Medulla oblongata (tissue), 1 donor: ENCODE measurements around the gene LRRC47.

ENCODE experiments used
- DNase-seq: peaks from one replicate; pipeline ENCODE4 v3.0.0-alpha.2; 2015; ENCODE audit errors: extremely low spot score

The LRRC47 gene

DNA sequence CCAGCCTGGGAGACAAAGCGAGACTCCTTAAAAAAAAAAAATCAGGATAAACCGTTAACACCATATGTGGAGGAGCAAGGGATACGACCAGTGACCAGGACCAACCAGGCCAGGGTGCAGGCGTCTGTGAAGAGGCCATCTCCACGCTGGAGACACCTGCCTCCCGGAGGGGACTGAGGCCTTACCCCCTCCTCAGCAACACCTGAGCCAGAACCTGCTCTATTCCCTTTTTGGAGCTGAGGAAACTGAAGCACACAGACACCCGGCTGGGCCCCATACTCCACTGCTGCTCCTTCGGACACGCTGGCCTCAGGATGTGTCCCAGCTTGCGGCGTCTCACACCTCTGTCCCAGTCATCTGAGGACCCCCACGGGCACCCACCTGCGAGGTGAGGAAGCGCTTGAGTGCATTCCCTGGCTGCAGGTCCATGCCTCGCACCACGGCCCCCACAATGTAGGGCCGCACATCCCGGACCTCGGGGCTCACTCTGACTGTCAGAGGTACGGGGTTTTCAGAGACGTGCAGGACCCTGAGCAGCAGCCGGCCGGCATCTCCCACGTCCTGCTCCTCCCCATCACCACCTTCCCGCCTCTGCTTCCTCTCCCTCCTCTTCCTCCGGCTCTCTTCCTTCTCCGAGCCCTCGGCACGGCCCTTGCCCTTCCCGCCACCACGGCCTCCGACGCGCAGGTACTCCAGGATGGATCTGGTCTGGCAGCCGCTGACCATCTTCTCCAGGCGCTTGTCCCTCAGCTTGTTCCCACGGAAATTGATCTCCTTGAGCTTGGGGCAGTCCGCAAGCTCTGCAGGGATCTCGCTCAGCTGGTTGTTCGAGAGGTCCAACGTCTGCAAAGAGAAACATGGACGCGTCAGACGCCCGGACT, 9.6 kb downstream of the LRRC47 start:
- no peak for DNase-seq

DNA sequence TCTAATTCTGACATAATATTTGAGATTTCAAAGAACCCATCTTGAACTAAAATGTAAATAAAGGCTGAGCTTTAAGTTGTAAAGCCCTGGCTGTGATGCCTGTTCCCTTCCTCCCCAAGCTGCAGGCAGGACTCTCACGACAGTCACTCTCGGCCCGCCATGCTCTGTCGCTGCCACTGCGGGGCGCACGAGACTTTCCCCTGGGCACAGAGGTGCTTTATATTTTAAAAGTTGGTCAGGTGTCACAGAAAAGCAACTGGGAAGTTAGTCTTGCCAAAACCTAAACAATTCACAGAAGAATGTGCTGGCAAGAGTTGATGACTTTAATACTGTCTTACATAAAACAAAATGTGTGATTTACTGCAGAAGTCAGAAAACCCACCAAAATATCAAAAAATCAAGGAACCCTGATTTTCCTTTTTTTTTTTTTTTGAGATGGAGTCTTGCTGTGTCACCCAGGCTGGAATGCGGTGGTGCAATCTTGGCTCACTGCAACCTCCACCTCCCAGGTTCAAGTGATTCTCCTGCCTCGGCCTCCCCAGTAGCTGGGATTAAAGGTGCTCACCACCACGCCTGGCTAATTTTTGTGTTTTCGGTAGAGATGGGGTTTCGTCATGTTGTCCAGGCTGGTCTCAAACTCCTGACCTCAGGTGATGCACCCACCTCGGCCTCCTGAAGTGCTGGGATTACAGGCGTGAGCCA, 10.7 kb downstream of the LRRC47 start:
- no peak for DNase-seq

DNA sequence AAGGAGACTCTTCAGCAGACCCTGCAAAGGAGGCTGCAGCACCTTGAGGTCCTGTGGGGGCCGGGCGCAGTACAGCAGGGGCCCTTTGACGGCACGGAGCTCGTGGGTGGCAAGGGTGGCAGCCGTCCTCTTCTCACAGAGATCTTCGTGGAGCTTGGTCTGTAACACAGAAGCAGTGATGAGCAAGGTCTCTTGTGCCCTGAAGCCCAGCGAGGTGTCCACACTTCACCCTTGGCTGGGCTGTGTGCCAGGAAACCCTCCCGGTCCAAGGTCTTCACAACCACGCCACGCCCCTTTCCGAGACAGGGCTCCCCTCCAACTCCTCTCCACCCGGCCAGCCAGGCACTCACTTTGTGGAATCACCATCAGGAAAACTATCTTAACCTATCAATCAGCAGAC, 11.3 kb downstream of the LRRC47 start:
- DNase-seq = no peak

DNA sequence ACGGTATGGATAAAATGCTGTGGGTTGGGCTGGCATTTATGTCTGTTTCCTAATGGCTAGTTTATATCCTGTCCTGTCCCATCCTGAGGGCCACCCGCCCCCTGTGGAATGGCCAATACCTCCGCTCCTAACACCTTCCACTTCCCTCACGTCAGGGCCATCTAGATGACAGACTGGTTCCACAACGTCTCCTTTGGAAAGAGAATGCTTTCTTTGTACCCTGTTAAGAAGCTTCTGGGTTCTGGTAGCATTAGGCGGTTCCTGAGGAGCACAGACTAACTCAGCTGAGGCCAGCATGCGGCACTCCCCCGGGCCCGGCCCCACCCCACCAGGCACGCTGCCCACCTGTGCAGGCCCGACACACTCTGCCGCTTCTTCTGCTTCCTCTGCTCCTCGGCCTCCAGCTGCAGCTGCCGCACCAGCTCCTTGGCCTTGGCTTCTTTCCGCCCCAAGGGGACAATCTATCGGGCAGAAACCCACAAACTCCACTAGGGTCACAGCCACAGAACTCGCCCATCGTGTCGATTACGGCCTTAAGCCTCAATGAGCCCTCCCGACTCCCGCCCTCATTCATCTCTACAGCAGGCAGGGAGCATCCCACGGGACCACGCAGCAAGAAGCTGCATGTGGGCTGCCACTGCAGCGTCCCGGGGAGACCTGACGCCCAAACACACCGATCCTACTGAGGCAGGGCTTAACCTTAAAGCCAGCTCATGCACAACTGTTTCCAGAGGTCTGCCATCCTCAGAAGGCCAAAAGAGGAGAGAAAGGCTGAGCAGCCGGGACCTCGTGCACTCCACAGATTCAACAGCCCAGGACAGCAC, 12.4 kb downstream of the LRRC47 start:
- no peak for DNase-seq

DNA sequence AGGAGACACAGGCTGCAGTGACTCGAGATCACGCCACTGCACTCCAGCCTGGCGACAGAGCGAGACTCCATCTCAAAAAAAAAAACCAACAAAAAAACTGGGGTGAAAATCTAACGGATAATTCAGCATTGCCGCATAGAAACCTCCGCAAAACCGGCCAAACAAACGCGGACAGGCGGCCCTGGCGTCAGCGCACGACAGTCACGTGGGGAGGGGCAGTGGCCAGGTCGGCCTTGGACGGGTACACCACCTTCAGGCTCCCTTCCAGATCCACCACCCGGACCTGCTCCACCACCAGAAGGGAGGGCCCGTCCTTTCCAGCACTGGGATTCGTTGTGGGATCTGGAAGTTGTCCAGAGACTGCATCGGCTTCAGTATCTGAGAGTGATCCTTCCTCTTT, 15.4 kb downstream of the LRRC47 start:
- DNase-seq = no peak

DNA sequence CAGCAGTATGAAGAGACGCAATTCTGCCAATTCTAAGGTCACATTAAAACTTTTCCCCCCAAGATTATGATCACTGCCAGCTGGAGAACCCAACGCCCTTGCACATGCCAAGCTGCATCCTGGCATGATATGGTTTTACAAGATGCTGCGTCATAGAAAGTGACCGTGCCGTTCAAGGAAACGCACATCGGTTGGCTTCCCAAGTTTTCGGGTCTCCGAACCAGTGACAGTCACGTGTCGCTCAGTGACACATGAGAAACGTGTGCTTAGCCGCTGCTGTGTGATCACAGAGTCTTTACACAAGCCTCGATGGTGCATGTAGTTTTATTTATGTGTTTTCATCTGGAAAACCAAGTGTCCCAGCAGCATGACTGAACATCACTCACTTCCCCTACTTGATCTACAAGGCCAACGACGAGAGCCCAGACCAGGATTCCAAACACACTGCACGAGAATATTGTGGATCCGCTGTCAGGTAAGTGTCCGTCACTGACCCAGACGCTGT, 16.3 kb downstream of the LRRC47 start:
- DNase-seq = no peak

DNA sequence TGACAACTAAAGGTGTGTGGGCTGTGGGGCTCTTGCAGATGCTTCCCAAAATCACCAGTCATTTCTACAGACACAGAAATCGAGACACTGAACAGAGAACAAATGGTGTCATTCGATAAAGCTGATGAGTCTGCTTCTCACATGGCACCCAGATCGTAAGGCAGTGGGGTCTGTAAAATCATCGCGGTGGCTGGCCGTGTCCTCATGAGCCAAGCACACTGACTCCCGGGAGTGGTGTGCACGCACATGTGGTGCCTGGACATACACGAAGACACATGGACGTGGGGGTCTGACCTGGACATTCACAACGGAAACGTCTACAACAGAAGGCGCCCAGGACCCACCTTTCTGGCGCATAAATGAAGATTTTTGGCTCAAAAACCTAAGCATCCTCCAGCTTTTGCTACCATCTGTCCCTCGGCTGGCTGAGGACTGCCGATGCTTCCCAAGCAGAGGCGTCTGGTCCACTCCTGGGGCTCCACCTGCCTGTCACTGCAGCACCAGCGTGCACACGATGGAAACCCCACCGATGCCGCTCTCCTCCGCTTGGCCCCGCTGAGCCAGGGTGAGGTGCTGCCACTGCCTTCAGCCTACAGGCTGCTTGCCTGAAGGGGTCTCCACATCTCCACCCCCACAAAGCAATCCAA, 16.9 kb downstream of the LRRC47 start:
- DNase-seq = no peak

DNA sequence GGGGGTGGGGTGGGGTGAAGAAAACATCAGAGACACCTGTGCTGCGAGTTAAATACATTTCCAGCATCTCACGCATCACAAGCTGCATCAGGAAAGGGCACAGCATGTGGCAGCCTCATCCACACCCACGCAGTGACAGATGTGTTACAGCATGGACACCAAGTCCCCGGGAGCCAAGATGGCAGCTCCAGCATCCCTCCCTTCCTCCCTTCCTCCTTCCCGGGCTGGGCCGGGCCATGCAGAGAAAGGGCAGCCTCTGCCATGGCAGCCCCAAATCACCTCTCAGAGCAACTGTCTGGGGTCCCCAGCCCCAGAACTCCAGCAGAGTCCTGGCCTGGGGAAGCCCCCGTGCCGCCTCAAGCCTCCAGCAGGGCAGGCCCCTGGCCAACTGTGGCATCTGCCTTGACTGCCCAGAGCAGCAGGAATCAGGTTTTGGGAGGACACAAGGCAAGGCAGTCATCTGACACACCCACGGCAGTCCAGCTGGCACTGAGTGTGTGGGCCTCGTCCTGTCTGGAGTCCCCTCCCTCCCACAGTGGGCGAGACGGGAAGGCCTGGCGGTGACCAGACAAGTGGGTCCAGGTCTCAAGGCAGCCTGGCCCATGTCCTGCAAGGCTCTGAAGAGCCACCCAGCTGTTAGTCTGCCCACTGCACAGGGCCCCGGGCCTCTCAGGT, 17.6 kb downstream of the LRRC47 start:
- DNase-seq = peak; percentile 56

DNA sequence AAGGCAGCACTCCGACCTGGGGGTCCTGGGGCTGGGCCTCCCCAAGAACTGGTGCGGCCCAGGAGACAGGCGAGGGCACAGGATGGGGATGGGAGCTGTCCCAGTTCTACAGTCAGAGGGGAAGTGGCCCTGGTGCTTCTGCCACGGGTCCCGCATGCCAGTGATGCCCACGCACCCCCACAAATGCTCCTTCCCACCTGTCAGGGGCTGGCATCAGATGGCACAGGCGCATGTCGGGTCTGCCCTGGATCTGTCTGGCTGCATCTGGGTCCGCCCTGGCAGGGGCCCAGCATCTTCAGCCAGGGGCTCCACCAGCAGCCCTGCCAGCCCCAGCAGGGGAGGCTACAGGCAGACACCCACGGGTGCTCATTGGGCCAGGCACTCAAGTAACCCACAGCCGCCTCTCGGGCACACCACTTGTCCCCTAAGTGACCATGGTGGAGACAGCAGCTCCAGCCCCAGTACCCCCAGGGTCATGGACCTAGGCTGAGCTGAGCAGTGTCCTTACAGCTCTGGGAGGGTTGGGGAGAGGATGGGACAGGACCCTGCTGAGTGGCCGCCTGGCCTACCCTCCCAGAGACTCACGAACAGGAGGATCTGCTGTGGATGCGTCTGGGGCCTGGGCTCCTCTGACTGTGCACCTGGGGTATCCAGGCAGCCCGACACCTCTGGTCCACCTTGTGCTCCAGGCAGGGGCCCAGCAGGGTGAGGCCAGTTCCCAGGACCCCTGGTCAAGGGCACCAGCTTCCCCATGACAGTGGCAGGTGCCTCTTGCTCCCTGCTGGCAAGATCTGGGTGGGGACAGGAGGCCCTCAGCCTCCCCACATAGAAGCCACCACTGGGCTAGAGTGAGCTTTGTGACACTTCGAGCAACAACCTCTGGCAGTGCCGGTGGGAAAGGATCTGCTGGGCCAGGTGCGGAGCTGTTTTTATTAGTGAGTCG, 18.4 kb downstream of the LRRC47 start:
- no peak for DNase-seq

DNA sequence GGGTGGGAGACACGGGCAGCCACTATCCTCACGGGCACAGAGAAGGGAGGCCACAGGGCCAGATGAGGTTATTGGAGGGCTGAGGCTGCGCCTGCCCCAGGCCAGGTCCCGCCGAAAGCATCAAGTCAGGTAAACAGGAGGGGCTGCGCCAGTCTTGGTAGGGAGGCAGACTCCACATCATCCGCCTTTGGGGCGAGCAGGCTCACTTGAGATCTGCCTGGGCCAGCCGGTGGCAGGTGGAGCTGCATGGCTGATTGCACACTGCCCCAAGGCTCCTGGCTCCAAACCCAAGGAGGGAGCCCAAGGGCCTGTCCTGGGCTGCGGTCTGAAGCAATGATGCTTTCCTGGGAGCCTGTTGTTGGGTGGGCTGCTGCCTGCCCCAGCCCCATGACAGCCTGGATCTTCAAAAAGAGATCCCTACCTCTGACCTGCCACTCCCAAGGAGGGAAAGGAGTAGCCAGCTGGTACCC, 19.2 kb downstream of the LRRC47 start:
- no peak for DNase-seq

DNA sequence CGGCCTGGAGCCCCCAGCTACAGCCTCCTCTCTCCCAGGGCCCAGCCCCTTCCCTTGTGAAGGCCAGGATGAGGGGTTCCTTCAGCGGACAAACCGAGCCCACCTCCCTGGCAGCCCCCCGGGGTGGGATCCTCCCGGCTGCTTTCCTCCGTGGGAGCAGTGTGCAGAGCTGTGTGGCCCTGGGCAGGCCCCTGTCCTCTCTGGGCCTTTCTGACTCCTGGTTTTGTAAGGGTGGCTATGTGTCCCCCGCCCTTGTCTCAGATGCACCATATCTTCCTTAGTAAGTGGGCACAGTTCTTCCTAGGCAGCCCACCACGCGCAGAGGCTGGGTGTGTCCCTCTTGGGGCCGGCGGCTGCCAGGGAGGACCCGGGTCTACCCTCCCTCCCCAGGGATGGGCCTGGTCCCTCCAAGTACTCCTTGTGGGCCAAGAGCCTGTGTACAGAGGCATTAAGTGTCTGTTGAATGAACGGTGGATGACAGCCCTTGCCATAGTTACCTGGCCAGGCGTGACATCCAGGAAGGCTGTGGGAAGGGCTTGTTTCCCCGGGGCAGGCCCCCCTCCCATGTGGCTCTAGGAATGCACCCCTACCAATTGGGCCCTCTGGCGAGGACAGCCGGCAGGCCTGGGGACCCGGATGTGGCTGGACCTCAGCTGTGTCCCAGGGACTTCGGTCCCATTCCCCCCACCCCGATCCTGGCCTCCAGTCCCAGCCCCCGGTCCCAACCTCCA, 19.9 kb downstream of the LRRC47 start:
- DNase-seq = no peak

DNA sequence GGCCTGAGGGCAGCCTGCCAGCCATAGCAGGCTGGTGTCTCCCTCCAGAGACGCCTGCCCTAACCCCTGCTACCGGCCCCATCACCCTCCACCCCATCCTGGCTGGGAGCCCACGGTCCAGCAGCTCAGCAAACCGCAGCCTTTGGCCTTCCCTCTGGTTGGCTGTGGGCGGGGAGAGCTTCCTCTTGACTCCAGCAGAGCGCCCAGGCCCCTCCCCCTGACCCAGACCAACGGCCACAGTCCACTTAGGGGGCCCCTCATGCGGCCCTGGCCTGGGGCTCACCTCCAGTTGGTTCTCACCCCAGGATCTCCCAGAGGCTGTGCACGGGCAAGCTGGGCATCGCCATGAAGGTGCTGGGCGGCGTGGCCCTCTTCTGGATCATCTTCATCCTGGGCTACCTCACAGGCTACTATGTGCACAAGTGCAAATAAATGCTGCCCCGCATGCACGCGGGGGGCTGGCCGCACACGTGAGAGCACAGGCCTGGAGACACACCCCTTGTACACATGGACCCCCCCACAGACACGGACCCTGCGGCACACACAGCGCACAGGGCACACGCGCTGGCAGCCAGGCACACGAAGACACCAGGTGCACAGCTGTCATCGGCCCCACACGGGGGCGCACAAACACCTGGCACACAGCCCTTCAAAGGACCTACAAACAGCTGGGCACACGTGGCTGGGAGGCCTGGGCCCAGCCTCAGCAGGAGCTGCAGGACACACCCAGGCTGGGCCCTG, 20.6 kb downstream of the LRRC47 start:
- peak; percentile 69 for DNase-seq

DNA sequence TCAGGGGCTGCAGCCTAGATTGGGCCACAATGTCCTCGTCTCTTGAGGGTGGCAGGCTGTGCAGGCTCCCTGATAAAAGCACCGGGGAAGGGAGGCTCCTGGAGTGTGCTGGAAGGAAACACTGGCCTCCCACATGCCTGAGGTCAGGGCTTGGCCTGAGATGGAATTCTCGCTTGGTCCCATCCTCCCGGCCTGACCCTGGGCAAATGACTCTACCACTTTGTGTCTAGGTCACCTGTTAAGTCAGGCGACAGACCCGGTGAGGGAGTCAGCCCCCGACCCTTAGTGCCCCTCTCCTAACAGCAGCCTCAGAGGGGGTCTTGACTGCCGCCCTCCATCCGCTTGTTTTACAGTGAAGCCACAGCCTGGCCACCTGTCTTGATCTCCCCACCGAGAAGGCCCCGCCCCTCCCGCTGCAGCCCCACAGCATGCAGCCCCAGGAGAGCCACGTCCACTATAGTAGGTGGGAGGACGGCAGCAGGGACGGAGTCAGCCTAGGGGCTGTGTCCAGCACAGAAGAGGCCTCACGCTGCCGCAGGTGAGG, 21.3 kb downstream of the LRRC47 start:
- peak; percentile 11 for DNase-seq

DNA sequence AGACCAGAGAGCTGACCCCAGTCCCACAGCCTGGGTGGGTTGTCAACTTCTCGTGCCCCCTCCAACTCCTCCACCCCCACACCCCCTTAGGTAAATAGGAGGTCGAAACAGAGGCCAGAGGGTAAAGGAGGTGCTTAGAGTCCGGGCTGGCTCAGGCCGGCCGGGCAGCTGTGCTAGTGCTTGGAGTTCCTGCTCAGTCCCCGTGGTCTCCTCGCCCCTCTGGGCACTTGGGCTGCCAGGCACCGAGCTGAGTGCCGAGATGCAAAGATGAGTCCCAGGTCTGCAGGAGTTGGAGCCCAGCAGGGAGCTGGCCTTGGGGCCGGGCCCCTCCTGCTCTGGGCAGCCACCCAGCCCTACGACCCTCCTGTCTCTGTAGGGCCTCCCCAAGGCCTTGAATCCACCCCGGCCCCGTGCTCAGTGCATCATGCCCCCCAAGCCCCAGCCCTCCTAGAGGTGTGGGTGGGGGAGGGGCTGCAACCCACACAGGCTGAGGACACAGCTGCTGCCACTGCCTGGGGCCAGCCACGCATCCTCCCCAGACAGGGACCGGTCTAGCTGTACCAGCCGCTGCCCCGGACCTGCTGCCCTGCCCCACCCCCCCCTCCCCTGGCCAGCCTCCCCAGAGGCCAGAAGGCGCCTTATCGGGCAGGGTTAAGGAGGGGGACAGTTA, 21.9 kb downstream of the LRRC47 start:
- peak; percentile 41 for DNase-seq

DNA sequence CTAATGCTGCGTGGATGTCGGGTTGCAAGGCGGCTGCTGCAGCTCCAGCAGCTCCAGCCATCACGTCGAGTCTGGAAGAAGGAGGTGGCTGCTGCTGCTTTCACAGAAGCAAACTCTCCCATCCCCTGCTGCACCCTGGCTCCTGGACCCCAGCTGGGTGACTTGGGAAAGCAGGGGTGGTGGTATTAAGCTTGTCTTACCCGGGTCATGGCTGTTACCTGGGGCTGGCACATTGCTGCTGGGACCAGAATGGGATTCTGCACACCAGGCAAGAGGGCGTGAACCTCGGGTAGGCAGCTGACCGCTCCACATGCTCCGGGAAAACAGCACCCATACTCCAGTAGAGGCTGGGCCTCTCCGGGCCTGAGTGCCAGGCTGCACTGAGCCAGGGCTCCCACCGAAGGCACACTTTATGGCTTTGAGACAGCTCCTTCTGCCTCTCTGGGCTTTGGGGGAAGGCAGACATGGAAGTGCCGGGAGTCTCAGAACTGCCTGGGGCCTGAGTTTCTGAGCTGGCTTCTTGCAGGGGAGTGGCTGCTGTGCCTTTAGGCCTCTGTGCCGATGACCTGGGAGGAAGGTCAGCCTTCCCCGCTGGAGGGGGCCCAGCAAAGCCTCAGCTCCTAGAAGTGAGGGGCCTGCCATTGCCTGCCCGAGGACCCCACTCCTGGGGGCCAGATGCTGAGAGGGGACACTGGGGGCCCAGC, 22.6 kb downstream of the LRRC47 start:
- peak; percentile 15 for DNase-seq

DNA sequence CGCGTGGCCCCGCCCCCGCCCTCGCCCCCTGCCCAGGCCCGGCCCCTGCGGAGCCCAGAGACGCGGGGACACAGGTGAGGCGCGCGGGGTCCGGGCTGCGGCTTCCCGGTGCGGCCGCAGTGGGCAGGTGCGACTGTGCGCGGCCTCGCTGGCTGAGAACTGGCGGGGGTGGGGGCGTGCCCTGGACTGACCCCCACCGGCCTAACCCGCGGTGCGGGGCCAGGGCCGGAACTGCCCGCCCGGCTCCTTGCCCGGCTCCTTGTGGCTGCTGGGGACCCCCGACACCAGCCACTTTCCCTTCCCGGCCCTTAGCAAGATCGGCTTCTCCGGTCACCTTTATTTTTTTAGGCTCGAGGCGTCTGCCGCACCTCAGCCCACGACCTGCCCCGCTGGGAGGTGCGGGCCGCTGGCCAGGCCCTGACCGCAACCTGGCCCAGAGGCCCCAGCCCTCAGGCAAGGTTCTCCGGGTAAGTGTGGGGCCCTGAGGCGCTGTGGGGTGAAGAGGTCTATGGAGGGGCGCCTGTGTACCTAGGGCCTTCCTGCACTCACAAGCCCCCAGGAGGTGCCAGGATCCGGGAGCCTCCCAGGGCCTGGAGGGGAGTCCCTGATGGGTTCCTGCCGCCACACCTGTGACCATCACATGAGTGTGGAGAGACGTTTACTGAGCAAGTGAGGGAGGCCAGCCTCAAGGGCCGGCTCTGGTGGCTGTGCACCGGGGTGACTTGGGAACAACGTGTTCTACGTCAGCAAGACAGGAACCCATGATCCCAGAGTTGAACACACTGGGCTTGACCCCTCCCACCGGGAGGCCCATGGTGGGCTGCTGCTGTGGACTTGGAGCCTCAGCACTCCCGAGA, 23.4 kb downstream of the LRRC47 start, which contains the start of gene SMIM1:
SMIM1 (plus strand) TSS at position 35 of the 857 bp plus-strand sequence. CDS start 2,625 bp downstream, outside the sequence.
- peak; percentile 24 for DNase-seq
